Urinary bladder (tissue), 4 donors: Measurements from ENCODE around the gene AIP. TPM values are rescaled to one million over a fixed set of nuclear protein-coding genes. Genes with fewer than 3 reads are reported as not detected.

ENCODE experiments used
- DNase-seq: peaks from one replicate; pipeline ENCODE4 v3.0.0-alpha.2; 2015; ENCODE audit errors: extremely low spot score
- H3K27ac ChIP-seq: one replicate; pipeline ENCODE4 v1.5.1; 2013; ENCODE audit warnings: low read depth, mild to moderate bottlenecking, moderate library complexity
- H3K36me3 ChIP-seq: one replicate; pipeline ENCODE4 v1.6.1; 2013; ENCODE audit warnings: mild to moderate bottlenecking, moderate library complexity; ENCODE audit not compliant: insufficient read depth
- H3K4me1 ChIP-seq: one replicate; pipeline ENCODE4 v1.6.1; 2013; ENCODE audit warnings: mild to moderate bottlenecking, moderate library complexity; ENCODE audit not compliant: insufficient read depth
- H3K4me3 ChIP-seq: one replicate; pipeline ENCODE4 v1.5.1; 2013; ENCODE audit warnings: low read depth, low read length
- WGBS: extraction: QIAGEN DNeasy Blood & Tissue Kit; methylation state at CpG from one replicate; pipeline ENCODE4 v1.1.7; 2013; 5-methylcytosine and 5-hydroxymethylcytosine counted together
- polyA plus RNA-seq: library from polyadenylated mRNA; stranded (reverse); fragments of 200-250 nt; gene quantifications from one replicate; pipeline ENCODE4 v1.2.3, GENCODE V29; 2013
- total RNA-seq: library from RNA; depleted of rRNA; stranded (reverse); fragments of >200 nt; gene quantifications from one replicate; pipeline ENCODE4 v1.2.3, GENCODE V29; 2014
- donor health status: healthy with polysubstance abuse.
- donor health status: healthy.

The AIP gene
- total and polyA plus RNA-seq, 2 donors, result 42.9 to 135 TPM

GRCh38 chr11:67522844-67523555 lies 40.2 kb downstream of the AIP start, which contains the start of gene CABP2:
TSS of gene CABP2 (minus strand) at chr11:67523446. CDS start at chr11:67523326, 120 bp downstream.
- H3K36me3 ChIP-seq, result no peaks in the 10 kb centered on the region
- DNase-seq, result no peak
- 72% methylated on average over 23 of the region's 23 CpGs for WGBS

GRCh38 chr11:67523556-67524479 lies 41.0 kb downstream of the AIP start:
- Histone ChIP-seq H3K4me1 (no peaks in the 10 kb centered on the region), H3K4me3 (no peak overlapping the region), H3K27ac (no peak overlapping the region), H3K36me3 (no peaks in the 10 kb centered on the region)
- 75% methylated on average over 25 of the region's 25 CpGs for WGBS
- DNase-seq, result no peak

More at GRCh38 chr11:67522844-67523555, 40.2 kb downstream of the AIP start, which contains the start of gene CABP2:
- no peak within 1 kb of the TSS for H3K27ac ChIP-seq
- H3K4me1 ChIP-seq, result no peaks in the 10 kb centered on the region
- H3K4me3 ChIP-seq, result no peak within 1 kb of the TSS

GRCh38 chr11:67524480-67524808 lies 41.6 kb downstream of the AIP start:
- no peak overlapping the region for H3K4me3 ChIP-seq
- no peak overlapping the region for H3K27ac ChIP-seq
- DNase-seq, result no peak
- no peaks in the 10 kb centered on the region for H3K4me1 ChIP-seq
- WGBS, result 87% methylated on average over 9 of the region's 9 CpGs
- H3K36me3 ChIP-seq, result no peaks in the 10 kb centered on the region

GRCh38 chr11:67525275-67525976 lies 42.6 kb downstream of the AIP start:
- DNase-seq, result no peak
- no peaks in the 10 kb centered on the region for H3K4me1 ChIP-seq
- no peak overlapping the region for H3K4me3 ChIP-seq
- H3K27ac ChIP-seq, result no peak overlapping the region
- WGBS, result 71% methylated on average over 5 of the region's 5 CpGs
- no peaks in the 10 kb centered on the region for H3K36me3 ChIP-seq

- WGBS, result 92% methylated on average over 4 of the region's 4 CpGs
- no peak for DNase-seq
- H3K27ac ChIP-seq, result no peak overlapping the region
- H3K4me1 ChIP-seq, result no peaks in the 10 kb centered on the region
- no peaks in the 10 kb centered on the region for H3K36me3 ChIP-seq
- H3K4me3 ChIP-seq, result no peak overlapping the region
Measured at GRCh38 chr11:67528376-67528775, 45.5 kb downstream of the AIP start.

GRCh38 chr11:67530282-67530592 lies 47.4 kb downstream of the AIP start:
- no peak overlapping the region for H3K27ac ChIP-seq
- whole genome bisulfite sequencing, result 77% methylated on average over 5 of the region's 5 CpGs
- no peaks in the 10 kb centered on the region for H3K36me3 ChIP-seq
- no peak overlapping the region for H3K4me3 ChIP-seq
- DNase-seq, result no peak
- H3K4me1 ChIP-seq, result no peaks in the 10 kb centered on the region

- DNase-seq, result no peak
- H3K4me1 ChIP-seq, result no peaks in the 10 kb centered on the region
- no peaks in the 10 kb centered on the region for H3K36me3 ChIP-seq
- no peak overlapping the region for H3K4me3 ChIP-seq
- H3K27ac ChIP-seq, result no peak overlapping the region
- 63% methylated on average over 2 of the region's 2 CpGs for WGBS
Measured at GRCh38 chr11:67532889-67533288, 50.1 kb downstream of the AIP start.

GRCh38 chr11:67534070-67534679 lies 51.3 kb downstream of the AIP start:
- Histone ChIP-seq H3K4me3 (no peak overlapping the region), H3K4me1 (no peaks in the 10 kb centered on the region), H3K27ac (no peak overlapping the region), H3K36me3 (no peaks in the 10 kb centered on the region)
- 31% methylated on average over 4 of the region's 4 CpGs for WGBS
- DNase-seq, result no peak

GRCh38 chr11:67535561-67535960 lies 52.7 kb downstream of the AIP start:
- no peaks in the 10 kb centered on the region for H3K36me3 ChIP-seq
- DNase-seq, result no peak
- no peak overlapping the region for H3K27ac ChIP-seq
- no peaks in the 10 kb centered on the region for H3K4me1 ChIP-seq
- no peak overlapping the region for H3K4me3 ChIP-seq
- WGBS, result 88% methylated on average over 1 of the region's 1 CpG

- 52% methylated on average over 6 of the region's 6 CpGs for WGBS
- no peak for DNase-seq
- Histone ChIP-seq H3K4me1 (no peaks in the 10 kb centered on the region), H3K4me3 (no peak overlapping the region), H3K27ac (no peak overlapping the region), H3K36me3 (no peaks in the 10 kb centered on the region)
Measured at GRCh38 chr11:67538306-67538705, 55.5 kb downstream of the AIP start.

- DNase-seq, result no peak
- Histone ChIP-seq H3K4me1 (no peaks in the 10 kb centered on the region), H3K27ac (no peak overlapping the region), H3K4me3 (no peak overlapping the region), H3K36me3 (no peaks in the 10 kb centered on the region)
- 88% methylated on average over 10 of the region's 10 CpGs for WGBS
Measured at GRCh38 chr11:67538823-67539505, 56.1 kb downstream of the AIP start.

- no peak for DNase-seq
- H3K4me3 ChIP-seq, result no peak overlapping the region
- H3K36me3 ChIP-seq, result no peaks in the 10 kb centered on the region
- WGBS, result 87% methylated on average over 4 of the region's 4 CpGs
- no peak overlapping the region for H3K27ac ChIP-seq
- H3K4me1 ChIP-seq, result no peaks in the 10 kb centered on the region
Measured at GRCh38 chr11:67539550-67539949, 56.7 kb downstream of the AIP start.
